Liver (tissue), 9 donors: ENCODE results near the gene GPR39. TPM values are rescaled to one million over a fixed set of nuclear protein-coding genes. Genes with fewer than 3 reads are reported as not detected.
A peak's percentile ranks its signal among the peaks of the same experiment; 100 is the strongest.

ENCODE experiments used
- DNase-seq: peaks from one replicate; pipeline ENCODE4 v3.0.0-alpha.2; 2017; ENCODE audit warnings: low spot score
- H3K27ac ChIP-seq, 2 donors: one replicate each; pipeline ENCODE4 v1.7.0; 2013; ENCODE audit warnings: inconsistent platforms in 2 of 2, low read length in 2 of 2, control low read depth in 1 of 2, low read depth in 1 of 2, mild to moderate bottlenecking in 1 of 2
- H3K27me3 ChIP-seq, 4 donors: one replicate each; pipeline versions ENCODE4 v1.6.1 to v1.7.0; 2013; ENCODE audit warnings: low read length in 3 of 4, inconsistent platforms in 1 of 4, mild to moderate bottlenecking in 1 of 4, moderate library complexity in 1 of 4; ENCODE audit not compliant: control insufficient read depth in 4 of 4, insufficient read depth in 4 of 4
- H3K36me3 ChIP-seq, 4 donors: one replicate each; pipeline versions ENCODE4 v1.6.1 to v1.7.0; 2013; ENCODE audit warnings: low read length in 3 of 4, mild to moderate bottlenecking in 3 of 4, low read depth in 1 of 4, moderate library complexity in 1 of 4; ENCODE audit not compliant: control insufficient read depth in 4 of 4, insufficient read depth in 3 of 4
- H3K4me1 ChIP-seq, 4 donors: one replicate each; pipeline versions ENCODE4 v1.6.1 to v1.7.0; 2013; ENCODE audit warnings: low read length in 3 of 4, mild to moderate bottlenecking in 3 of 4, moderate library complexity in 1 of 4; ENCODE audit not compliant: control insufficient read depth in 4 of 4, insufficient read depth in 4 of 4
- H3K4me3 ChIP-seq, 3 donors: one replicate each; pipeline versions ENCODE4 v1.6.1 to v1.7.0; 2013; ENCODE audit warnings: low read length in 3 of 3, control low read depth in 1 of 3, low read depth in 1 of 3, mild to moderate bottlenecking in 1 of 3
- H3K9ac ChIP-seq, 2 donors: one replicate each; pipeline ENCODE4 v1.7.0; 2013; ENCODE audit warnings: low read length in 2 of 2, mild to moderate bottlenecking in 2 of 2, moderate library complexity in 2 of 2, control low read depth in 1 of 2, low read depth in 1 of 2
- H3K9me3 ChIP-seq, 4 donors: one replicate each; pipeline versions ENCODE4 v1.6.1 to v1.7.0; 2013; ENCODE audit warnings: low read length in 3 of 4; ENCODE audit not compliant: control insufficient read depth in 4 of 4
- EGR1 ChIP-seq, 2 donors: IDR thresholded peaks; 2 replicates each; pipeline ENCODE4 v1.6.1; 2016 to 2018; ENCODE audit warnings: antibody characterized with exemption in 2 of 2, low read depth in 2 of 2
- FOXA1 ChIP-seq: IDR thresholded peaks from 2 replicates; pipeline ENCODE4 v1.6.1; 2016; ENCODE audit warnings: antibody characterized with exemption
- FOXA2 ChIP-seq: IDR thresholded peaks from 2 replicates; pipeline ENCODE4 v1.6.1; 2016; ENCODE audit warnings: antibody characterized with exemption
- GABPA ChIP-seq, 2 donors: IDR thresholded peaks in 1 of 2; conservative IDR thresholded peaks in 1 of 2; 2 replicates each; pipeline ENCODE4 v1.6.1; 2016; ENCODE audit warnings: antibody characterized with exemption in 2 of 2, mild to moderate bottlenecking in 1 of 2, moderate library complexity in 1 of 2
- HNF4A ChIP-seq, 2 donors: conservative IDR thresholded peaks; 2 replicates each; pipeline ENCODE4 v1.6.1; 2016; ENCODE audit warnings: antibody characterized with exemption in 2 of 2, mild to moderate bottlenecking in 2 of 2
- HNF4G ChIP-seq: IDR thresholded peaks from 2 replicates; pipeline ENCODE4 v1.6.1; 2016; ENCODE audit warnings: antibody characterized with exemption
- NR2F2 ChIP-seq: IDR thresholded peaks from 2 replicates; pipeline ENCODE4 v1.6.1; 2016; ENCODE audit warnings: antibody characterized with exemption
- RAD21 ChIP-seq, 2 donors: IDR thresholded peaks; 2 replicates each; pipeline ENCODE4 v1.6.1; 2016; ENCODE audit warnings: antibody characterized with exemption in 2 of 2, mild to moderate bottlenecking in 2 of 2
- RXRA ChIP-seq, 2 donors: IDR thresholded peaks; 2 replicates each; pipeline ENCODE4 v1.6.1; 2017 to 2018; ENCODE audit warnings: antibody characterized with exemption in 2 of 2, mild to moderate bottlenecking in 1 of 2
- SP1 ChIP-seq: IDR thresholded peaks from 2 replicates; pipeline ENCODE4 v1.6.1; 2018; ENCODE audit warnings: antibody characterized with exemption, mild to moderate bottlenecking
- TAF1 ChIP-seq: conservative IDR thresholded peaks from 2 replicates; pipeline ENCODE4 v1.6.1; 2016; ENCODE audit warnings: antibody characterized with exemption, mild to moderate bottlenecking
- YY1 ChIP-seq: IDR thresholded peaks from 2 replicates; pipeline ENCODE4 v1.6.1; 2016; ENCODE audit warnings: antibody characterized with exemption, mild to moderate bottlenecking
- WGBS: extraction: QIAGEN DNeasy Blood & Tissue Kit; methylation state at CpG from one replicate; pipeline ENCODE4 v1.1.7; 2013; 5-methylcytosine and 5-hydroxymethylcytosine counted together
- polyA plus RNA-seq, 2 donors: library from polyadenylated mRNA; stranded (reverse) in 1 of 2; unstranded in 1 of 2; fragments of 200-250 nt in 1 of 2; fragments of >200 nt in 1 of 2; fragmentation: Nextera tagmentation in 1 of 2; extraction: Ambion mirVana in 1 of 2; gene quantifications; one replicate each; pipeline versions ENCODE4 v1.2.1 to v1.2.3, GENCODE V29; 2013 to 2015
- total RNA-seq, 2 donors: library from RNA; depleted of rRNA; stranded (reverse); fragments of >200 nt; gene quantifications; one replicate each; pipeline ENCODE4 v1.2.3, GENCODE V29; 2014
- TF ChIP-seq, protein P1 (sequence below): IDR thresholded peaks from 2 replicates; pipeline ENCODE4 v1.6.1; 2016; ENCODE audit warnings: antibody characterized with exemption
- TF ChIP-seq, protein P2 (sequence below): IDR thresholded peaks from 2 replicates; pipeline ENCODE4 v1.6.1; 2016; ENCODE audit warnings: antibody characterized with exemption, mild to moderate bottlenecking
- TF ChIP-seq, protein P3 (sequence below): IDR thresholded peaks from 2 replicates; pipeline ENCODE4 v1.6.1; 2016; ENCODE audit warnings: antibody characterized with exemption
- TF ChIP-seq, protein P4 (sequence below): IDR thresholded peaks from 2 replicates; pipeline ENCODE4 v1.6.1; 2016; ENCODE audit warnings: antibody characterized with exemption
- TF ChIP-seq, protein P5 (sequence below): fragments of 150-350 bp; IDR thresholded peaks from 2 replicates; pipeline ENCODE4 v1.5.1; 2017; ENCODE audit warnings: improper control_type of control experiment, low read depth, low read length; ENCODE audit not compliant: missing input control
- donor health status: healthy.
- donor health status: healthy.
- donor health status: healthy.
- donor health status: healthy.
- donor health status: healthy.

Gene GPR39
- total and polyA plus RNA-seq, 4 donors, result 2.2 to 13.0 (median 2.8) TPM

DNA sequence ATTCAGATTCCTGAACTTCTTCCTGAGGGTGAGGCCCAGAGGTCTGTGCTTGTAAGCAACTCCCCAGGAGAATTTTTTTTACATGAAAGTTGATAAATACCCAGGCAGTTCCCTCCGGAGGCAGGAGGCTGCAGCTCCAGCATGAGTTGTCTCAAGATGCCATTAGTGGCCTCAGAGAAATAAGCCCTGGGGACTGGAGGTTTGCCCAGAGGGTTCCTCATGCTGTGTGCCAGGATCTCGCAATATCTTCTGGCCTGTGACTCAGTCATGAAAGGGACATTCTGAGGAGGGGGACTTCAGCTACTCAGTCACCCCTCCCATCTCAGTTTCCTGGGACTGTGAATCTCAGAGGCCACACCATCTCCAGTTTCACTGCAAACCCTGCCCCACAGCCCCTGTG, 203.5 kb downstream of the GPR39 start:
- Histone ChIP-seq H3K27ac (no peak overlapping the region), H3K36me3 (no peaks in the 10 kb centered on the region), H3K4me3 (no peak overlapping the region), H3K27me3 (no peaks in the 10 kb centered on the region), H3K9ac (no peak overlapping the region), H3K4me1 (peaks cover 0 to 16% (median 6%) of the 10 kb centered on the region in 4 donors), H3K9me3 (no peaks in the 10 kb centered on the region)
- 80% methylated on average over 2 of the region's 2 CpGs for WGBS
- TF ChIP-seq RAD21 (IDR thresholded peaks at IDR 0.05), result no peak
- no peak for TF ChIP-seq RXRA (IDR thresholded peaks at IDR 0.05)
- TF ChIP-seq, protein P1, sequence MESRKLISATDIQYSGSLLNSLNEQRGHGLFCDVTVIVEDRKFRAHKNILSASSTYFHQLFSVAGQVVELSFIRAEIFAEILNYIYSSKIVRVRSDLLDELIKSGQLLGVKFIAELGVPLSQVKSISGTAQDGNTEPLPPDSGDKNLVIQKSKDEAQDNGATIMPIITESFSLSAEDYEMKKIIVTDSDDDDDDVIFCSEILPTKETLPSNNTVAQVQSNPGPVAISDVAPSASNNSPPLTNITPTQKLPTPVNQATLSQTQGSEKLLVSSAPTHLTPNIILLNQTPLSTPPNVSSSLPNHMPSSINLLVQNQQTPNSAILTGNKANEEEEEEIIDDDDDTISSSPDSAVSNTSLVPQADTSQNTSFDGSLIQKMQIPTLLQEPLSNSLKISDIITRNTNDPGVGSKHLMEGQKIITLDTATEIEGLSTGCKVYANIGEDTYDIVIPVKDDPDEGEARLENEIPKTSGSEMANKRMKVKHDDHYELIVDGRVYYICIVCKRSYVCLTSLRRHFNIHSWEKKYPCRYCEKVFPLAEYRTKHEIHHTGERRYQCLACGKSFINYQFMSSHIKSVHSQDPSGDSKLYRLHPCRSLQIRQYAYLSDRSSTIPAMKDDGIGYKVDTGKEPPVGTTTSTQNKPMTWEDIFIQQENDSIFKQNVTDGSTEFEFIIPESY, result no peak
- TF ChIP-seq FOXA1, result no peak
- TF ChIP-seq GABPA (IDR thresholded peaks at IDR 0.05 in 1 of 2, conservative IDR thresholded peaks at IDR 0.05 in 1 of 2), result no peak
- TF ChIP-seq, protein P2, sequence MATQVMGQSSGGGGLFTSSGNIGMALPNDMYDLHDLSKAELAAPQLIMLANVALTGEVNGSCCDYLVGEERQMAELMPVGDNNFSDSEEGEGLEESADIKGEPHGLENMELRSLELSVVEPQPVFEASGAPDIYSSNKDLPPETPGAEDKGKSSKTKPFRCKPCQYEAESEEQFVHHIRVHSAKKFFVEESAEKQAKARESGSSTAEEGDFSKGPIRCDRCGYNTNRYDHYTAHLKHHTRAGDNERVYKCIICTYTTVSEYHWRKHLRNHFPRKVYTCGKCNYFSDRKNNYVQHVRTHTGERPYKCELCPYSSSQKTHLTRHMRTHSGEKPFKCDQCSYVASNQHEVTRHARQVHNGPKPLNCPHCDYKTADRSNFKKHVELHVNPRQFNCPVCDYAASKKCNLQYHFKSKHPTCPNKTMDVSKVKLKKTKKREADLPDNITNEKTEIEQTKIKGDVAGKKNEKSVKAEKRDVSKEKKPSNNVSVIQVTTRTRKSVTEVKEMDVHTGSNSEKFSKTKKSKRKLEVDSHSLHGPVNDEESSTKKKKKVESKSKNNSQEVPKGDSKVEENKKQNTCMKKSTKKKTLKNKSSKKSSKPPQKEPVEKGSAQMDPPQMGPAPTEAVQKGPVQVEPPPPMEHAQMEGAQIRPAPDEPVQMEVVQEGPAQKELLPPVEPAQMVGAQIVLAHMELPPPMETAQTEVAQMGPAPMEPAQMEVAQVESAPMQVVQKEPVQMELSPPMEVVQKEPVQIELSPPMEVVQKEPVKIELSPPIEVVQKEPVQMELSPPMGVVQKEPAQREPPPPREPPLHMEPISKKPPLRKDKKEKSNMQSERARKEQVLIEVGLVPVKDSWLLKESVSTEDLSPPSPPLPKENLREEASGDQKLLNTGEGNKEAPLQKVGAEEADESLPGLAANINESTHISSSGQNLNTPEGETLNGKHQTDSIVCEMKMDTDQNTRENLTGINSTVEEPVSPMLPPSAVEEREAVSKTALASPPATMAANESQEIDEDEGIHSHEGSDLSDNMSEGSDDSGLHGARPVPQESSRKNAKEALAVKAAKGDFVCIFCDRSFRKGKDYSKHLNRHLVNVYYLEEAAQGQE, result no peak
- TF ChIP-seq SP1, result no peak
- TF ChIP-seq, protein P3, sequence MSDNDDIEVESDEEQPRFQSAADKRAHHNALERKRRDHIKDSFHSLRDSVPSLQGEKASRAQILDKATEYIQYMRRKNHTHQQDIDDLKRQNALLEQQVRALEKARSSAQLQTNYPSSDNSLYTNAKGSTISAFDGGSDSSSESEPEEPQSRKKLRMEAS, result no peak
- TF ChIP-seq FOXA2, result no peak
- TF ChIP-seq HNF4A (conservative IDR thresholded peaks at IDR 0.05), result no peak
- TF ChIP-seq TAF1, result no peak
- TF ChIP-seq, protein P4, sequence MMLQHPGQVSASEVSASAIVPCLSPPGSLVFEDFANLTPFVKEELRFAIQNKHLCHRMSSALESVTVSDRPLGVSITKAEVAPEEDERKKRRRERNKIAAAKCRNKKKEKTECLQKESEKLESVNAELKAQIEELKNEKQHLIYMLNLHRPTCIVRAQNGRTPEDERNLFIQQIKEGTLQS, result no peak
- no peak for TF ChIP-seq NR2F2
- TF ChIP-seq YY1, result no peak
- TF ChIP-seq EGR1 (IDR thresholded peaks at IDR 0.05; ENCODE audit: low read depth in 2 of 2), result no peak
- no peak for TF ChIP-seq HNF4G
- no peak for DNase-seq

DNA sequence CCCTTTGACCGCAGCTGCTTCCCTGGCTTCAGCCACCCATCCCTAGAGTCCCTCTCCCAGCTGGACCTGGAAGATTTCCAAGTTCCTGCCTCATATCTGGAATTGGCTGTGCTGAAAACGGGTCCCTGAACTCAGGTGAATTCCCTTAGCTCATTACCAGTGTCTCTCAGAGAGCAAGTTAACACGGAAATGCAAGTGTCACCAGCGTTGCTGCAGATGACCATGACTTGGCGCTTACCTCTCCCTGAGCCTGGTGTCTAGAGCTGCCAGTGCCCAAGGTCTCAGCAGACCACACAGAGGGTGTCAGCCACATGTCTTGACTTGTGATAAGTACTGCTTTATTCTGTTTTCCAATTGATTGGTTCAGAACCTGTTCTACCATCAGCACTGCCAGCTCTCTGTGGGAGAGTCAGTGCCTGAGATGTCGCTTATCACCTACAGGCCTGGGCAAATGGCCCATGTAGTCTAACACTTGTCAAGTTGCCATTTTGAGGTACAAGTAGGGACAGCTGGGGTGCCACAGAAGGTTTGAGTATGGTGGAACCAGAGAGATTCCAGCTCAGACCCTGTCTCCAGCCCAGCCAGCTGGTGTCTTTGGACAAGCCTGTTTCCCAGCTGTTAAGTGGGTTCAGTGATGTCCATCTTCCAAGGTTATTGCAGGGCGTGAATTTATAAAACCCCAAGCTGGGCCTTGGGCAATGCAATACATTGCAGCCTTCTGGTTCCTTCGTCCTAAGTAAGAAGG, 204.7 kb downstream of the GPR39 start:
- Histone ChIP-seq H3K4me1 (peaks cover 0 to 16% (median 6%) of the 10 kb centered on the region in 4 donors), H3K27me3 (no peaks in the 10 kb centered on the region), H3K9ac (no peak overlapping the region), H3K36me3 (no peaks in the 10 kb centered on the region), H3K9me3 (no peaks in the 10 kb centered on the region), H3K4me3 (no peak overlapping the region), H3K27ac (peak overlapping the region in 1 of 2 donors; percentile 39)
- WGBS, result 52% methylated on average over 8 of the region's 8 CpGs
- DNase-seq, result no peak
- peak; percentile 31 to 47 for TF ChIP-seq RXRA (IDR thresholded peaks at IDR 0.05)
- no peak for TF ChIP-seq NR2F2
- TF ChIP-seq, protein P1, result no peak
- peak in 1 of 2 donors; percentile 28 for TF ChIP-seq HNF4A (conservative IDR thresholded peaks at IDR 0.05)
- no peak for TF ChIP-seq YY1
- TF ChIP-seq SP1, result peak; percentile 51
- TF ChIP-seq, protein P4, result no peak
- peak in 1 of 2 donors; percentile 15 for TF ChIP-seq RAD21 (IDR thresholded peaks at IDR 0.05)
- TF ChIP-seq, protein P5, sequence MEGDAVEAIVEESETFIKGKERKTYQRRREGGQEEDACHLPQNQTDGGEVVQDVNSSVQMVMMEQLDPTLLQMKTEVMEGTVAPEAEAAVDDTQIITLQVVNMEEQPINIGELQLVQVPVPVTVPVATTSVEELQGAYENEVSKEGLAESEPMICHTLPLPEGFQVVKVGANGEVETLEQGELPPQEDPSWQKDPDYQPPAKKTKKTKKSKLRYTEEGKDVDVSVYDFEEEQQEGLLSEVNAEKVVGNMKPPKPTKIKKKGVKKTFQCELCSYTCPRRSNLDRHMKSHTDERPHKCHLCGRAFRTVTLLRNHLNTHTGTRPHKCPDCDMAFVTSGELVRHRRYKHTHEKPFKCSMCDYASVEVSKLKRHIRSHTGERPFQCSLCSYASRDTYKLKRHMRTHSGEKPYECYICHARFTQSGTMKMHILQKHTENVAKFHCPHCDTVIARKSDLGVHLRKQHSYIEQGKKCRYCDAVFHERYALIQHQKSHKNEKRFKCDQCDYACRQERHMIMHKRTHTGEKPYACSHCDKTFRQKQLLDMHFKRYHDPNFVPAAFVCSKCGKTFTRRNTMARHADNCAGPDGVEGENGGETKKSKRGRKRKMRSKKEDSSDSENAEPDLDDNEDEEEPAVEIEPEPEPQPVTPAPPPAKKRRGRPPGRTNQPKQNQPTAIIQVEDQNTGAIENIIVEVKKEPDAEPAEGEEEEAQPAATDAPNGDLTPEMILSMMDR, result no peak
